HG03521 (cell line): ENCODE measurements around the gene TLCD3B.
"Not testable (repeated sequence)": the region's sequence is repeated elsewhere in the genome, so short reads cannot be mapped to it uniquely, and the experiment has no call there.

Experiments
- ATAC-seq: cut with Tn5 transposase; IDR thresholded peaks from one replicate; pipeline ENCODE4 v1.9.1; 2021; ENCODE audit warnings: mild to moderate bottlenecking, moderate library complexity; ENCODE audit not compliant: unreplicated experiment

TLCD3B gene

DNA sequence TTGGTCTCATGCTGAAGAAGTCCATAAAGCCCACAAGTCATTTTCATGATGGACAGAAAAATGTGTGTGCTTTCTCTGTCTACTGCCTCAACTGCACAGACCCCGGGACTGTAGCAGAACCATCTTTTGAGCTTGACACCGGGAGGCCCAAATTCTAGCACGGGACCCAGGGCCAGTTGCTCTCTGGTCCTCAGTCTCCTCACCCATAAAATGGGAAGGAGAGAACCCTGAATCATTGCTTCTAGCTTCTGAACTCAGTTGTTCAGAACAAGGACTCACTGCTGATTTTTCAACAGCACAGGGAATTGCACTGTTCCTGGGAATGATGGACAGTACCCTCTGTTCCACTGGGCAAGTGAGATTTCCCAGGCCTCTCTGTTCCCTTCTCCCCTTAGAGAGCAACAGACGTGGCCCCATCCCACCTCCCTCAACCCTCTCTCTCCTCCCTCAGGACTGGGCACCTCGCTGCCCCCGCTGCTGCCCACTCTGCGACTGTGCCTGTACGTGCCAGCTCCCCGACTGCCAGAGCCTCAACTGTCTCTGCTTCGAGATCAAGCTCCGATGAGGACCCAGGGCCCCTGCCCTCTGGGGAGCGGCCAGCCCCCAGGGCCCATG, 32.3 kb upstream of the TLCD3B start:
- no peak for ATAC-seq

DNA sequence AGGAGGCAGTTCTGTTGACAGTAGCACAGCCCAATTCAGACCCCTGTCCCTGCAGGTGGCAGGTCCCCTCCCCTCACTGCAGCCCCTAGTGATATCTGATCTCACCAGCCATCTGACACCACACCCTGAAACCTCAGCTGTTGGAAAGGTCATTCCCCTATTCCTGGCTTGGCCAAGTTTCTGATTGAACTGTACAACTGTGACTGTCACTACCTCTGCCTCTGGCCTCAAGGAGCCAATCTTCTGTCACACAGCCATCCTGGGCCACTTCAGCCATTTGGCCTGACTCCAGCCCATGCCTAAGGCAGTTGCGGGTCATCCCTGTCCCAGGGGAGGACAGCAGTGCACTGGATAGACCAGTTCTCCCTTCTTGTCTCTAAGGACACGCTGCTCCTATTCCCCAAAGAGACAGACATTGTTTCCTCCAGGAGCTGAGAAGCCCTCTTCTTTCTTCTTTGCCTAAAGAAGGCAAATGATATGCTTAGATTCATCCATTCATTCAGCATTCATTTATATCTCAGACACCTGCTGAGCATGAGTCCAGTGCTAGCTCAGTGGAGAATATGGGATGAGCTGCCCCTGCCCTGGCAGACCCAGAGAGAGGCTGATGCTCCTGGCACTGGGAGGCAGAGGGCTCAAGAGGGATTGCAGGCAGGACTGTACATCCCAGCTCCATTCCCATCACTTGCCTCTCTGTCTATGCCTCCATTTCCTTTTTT, 29.9 kb upstream of the TLCD3B start:
- ATAC-seq, result no peak

DNA sequence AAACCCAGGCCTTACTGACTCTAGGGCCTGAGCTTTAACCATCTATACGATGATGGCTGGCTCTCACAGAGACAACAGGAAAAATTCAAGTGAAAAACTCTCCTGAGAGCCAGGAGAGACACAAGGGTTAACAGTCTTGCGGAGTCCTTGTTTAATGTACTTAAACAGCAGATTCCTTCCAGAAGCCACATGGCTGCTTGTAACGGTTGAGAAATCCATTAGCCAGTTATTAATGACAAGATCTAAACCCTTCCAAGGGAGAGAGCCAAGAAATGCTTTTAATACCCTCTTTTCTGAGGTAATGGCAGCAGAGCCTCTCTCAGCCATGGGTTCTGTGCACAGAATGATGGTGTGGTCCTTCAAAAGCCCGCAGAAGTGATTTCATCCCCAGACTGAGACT, 29.3 kb upstream of the TLCD3B start:
- no peak for ATAC-seq

DNA sequence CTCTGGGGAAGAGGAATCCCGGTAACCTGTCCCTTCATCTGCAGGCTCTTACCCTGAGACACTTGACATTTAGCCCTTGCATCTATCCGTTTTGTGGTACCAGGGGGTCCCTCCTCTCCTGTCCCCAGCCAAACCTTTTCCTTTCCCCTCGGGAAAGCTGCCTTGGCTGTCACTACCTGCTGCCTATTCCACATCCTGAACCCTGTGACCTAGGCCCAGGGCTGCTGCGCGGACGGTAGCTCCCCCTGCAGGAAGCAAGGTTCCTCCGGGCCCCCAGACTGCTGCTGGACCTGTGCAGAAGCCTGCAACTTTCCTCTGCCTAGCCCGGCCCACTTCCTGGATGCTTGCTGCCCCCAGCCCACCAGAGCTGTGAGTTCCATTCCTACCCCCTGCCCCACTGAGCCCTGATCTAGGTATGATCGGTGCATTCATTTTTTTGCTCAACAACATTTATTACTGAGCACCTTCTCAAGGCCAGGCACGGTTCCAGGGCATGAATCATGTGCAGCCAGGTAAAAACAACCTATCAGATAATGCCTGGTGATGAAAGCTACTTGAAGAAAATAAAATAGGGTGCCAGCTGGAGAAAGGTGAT, 24.0 kb upstream of the TLCD3B start:
- no peak for ATAC-seq

GRCh38 chr16:30054451-30054850, 23.4 kb upstream of the TLCD3B start:
- ATAC-seq, result no peak

DNA sequence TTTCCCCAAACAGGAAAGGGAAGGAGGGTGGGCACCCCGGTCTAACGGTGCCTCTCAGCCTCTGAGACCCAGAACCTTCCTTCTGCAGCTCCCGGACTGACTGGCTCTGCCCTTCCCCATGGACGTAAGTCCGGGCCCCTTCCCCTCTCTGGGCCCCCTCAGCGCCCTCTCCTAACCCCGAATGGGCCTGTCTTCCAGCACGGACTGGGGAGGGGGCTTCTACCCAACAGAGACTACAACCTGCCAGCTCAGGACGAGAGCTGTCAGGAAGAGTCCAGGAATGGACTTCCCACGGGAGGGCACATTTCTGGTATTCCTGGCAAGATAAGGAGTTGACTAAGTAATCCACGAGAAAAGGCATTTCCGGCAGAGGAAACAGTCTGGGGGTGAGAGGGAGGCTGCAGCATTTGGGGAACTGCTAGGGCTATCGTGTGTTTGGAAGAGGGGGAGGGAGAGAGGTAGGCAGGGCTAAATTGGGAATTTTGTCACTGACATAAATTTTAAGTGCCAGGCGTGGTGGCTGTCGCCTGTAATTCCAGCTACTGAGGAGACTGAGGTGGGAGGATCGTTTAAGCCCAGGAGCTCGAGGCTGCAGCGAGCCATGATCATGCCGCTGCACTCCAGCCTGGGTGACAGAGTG, 22.4 kb upstream of the TLCD3B start:
- ATAC-seq, result peak; percentile 11

DNA sequence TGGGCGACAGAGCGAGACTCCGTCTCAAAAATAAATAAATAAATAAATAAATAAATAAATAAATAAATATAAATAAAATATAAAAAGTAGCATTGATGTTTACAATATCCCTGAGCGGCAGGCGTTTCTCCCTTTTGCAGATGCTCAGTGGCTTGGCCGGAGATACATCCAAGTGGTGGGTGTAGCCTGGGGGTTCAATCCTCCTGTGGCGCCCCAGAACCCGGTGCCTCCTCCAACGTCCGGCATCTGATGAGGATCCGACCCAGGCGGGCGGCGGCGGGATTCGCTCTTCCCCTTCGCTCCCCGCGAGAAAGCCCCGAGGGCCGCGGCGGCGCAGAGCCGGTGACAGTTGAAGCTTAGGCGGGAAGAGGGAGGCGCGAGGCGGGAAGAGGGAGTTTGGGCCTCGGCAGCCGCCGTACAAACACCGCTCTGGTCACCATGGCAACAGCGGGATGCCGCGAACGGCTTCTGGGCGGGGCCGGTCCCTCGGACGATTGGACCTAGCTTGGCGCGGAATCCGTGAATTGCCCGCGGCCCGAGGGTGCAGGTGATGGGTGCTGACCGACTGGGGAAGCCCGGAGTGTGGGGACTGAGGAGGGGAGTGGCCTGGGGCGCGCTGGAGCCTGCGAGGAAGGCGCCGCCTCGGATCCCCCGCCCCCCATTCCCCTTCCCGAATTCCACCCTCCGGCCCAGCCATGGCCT, 21.8 kb upstream of the TLCD3B start:
- ATAC-seq, result peak; percentile 64

GRCh38 chr16:30051518-30051917, 20.4 kb upstream of the TLCD3B start:
- ATAC-seq, result no peak

GRCh38 chr16:30049871-30050270, 18.8 kb upstream of the TLCD3B start:
- ATAC-seq, result no peak

GRCh38 chr16:30046588-30046987, 15.5 kb upstream of the TLCD3B start:
- ATAC-seq, result no peak

DNA sequence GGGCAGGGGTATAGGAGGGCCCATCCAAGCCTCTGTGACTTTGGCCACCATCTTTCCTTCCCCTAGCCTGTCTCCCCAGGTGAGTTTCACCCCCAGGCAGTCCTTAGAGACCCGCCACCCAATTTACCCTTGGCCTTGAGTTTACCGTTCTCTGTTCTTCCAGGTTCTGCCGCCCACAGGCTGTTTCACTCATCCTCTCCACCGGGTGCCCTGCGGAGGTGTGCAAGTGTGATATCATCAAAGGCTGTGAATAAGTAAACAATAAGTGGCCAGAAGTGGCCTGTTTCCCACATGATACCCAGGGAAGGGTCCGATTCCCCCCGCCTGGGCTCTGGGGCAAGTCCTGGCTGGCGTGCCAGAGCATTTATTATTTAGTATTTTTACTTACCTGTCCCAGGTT, 15.1 kb upstream of the TLCD3B start:
- no peak for ATAC-seq

- ATAC-seq, result no peak
Observed at GRCh38 chr16:30041841-30042240, 10.8 kb upstream of the TLCD3B start.

GRCh38 chr16:30040690-30041089, 9.6 kb upstream of the TLCD3B start:
- ATAC-seq, result not testable (repeated sequence)

DNA sequence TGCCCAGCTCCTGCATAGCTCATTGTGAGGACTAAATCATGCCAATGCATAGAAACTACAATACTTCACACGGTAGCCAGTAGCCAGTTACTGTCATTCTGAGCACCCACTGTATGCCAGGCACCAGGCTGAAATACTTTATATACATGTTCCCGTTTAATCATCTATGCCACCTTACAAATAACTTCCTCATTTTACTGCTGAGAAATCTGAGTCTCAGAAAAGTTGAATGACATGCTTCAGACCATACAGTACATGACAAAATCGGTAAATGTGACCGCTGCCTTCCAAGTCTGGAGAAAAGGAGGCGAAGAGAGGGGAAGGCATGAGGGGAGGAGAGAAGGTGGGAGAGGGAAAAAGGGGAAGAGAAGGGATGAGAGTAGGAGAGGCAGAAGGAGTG, 9.2 kb upstream of the TLCD3B start:
- no peak for ATAC-seq

GRCh38 chr16:30033270-30033669, 2.2 kb upstream of the TLCD3B start:
- no peak for ATAC-seq

GRCh38 chr16:30032083-30032819, 1.2 kb upstream of the TLCD3B start:
- no peak for ATAC-seq

DNA sequence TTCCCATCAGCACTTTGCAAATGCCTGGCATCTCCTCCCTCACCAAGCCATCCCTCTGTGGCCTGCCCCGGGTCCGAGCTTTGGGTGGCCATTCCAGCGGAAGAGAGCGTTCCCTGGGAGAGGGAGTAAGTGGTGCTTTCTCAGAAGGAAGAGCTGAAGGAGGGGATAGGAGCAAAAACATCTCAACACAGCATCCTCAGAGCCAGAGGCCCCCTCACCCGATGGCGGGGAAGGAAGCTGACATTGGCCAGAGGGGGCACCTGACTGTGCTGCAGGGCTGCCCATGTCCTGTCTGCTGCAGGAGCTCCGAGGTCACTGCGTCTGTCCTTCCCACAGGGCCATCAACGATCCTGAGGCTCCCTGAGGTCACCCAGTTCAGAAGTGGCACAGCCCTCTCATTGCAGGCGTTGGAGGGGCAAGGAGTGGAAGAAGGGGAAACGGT, 427 bp upstream of the TLCD3B start:
- no peak for ATAC-seq

GRCh38 chr16:30030011-30030685, 923 bp downstream of the TLCD3B start:
- no peak for ATAC-seq

DNA sequence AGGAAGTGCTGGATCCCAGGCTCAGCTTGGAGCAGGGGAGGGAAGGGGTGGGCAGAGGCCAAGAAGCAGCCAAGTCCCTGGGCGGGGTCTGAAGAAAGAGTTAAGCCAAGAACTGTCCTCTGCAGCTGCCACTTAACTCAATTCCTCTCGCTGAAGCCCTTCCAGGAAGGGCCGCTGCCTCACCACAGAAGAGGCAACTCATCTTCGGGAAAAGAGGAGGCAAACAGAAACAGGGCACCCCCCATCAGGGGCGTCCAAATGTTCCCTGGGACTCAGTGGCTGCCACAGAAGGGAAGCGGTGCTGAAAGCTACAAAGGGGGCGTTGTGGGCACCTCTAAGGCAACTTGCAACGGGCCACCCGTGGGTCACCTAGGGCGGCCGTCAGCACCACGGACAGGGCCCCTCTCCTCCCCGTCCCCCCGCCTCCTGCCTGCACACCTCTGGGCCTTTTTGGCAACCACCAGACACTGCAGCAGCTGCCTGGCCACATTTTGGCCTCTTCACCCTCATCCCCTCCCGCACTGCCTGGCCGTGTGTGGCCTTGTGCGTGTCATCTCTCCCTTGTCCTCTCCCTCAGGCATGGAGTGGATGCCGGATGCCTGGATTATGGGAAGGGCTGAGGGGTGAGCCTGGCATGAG, 2.5 kb downstream of the TLCD3B start:
- ATAC-seq, result no peak
